OCI-LY3 (cell line): ENCODE measurements around the gene SMYD3.

Experiments
- CTCF ChIP-seq: fragments of 200-600, 300-600 bp; sonication (generic); IDR thresholded peaks from 2 replicates; pipeline ENCODE4 v1.5.1; 2014; ENCODE audit warnings: antibody characterized with exemption, low read length, low read depth
- EZH2phosphoT487 ChIP-seq: fragments of 200-600 bp; shearing (Covaris generic); IDR thresholded peaks from 2 replicates; pipeline ENCODE4 v1.6.1; 2018; ENCODE audit warnings: antibody characterized with exemption, mixed run types, low read depth

- no peak for TF ChIP-seq CTCF
- TF ChIP-seq EZH2phosphoT487 = no peak
These were observed 285.4 kb downstream of the SMYD3 start for GRCh38 chr1:246221485-246222255.
